Stimulated activated CD8-positive, alpha-beta memory T cell treated with anti-CD3 and anti-CD28 coated beads, Interleukin-7, amount 100 ng/mL, for 4 hours (primary cell): ENCODE measurements around the gene REEP3.
"Not testable (repeated sequence)": the region's sequence is repeated elsewhere in the genome, so short reads cannot be mapped to it uniquely, and the experiment has no call there.

Source experiments
- DNase-seq, 2 donors: peaks; one replicate each; pipeline ENCODE4 v3.0.0-alpha.2; 2020; ENCODE audit warnings: low read depth in 2 of 2

The REEP3 gene

DNA sequence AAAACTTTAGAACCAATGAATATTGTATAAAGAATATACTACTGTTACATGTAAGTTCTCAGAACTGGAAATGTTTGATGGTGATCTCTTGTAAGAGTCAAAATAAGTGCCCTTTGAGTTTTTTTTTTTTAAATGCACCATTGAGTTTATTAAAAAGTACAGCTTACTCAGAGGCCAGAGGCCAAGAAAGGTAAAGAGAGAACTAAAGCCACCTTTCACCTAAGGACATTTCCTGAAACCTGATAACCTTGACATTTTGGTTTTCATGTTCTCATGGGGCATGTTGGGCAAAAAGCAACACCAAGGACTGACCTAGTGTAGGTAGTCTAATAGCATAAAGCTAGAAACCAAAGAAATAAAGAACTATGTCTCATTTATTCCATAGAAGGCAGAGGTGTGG, 27.7 kb downstream of the REEP3 start:
- no peak for DNase-seq

DNA sequence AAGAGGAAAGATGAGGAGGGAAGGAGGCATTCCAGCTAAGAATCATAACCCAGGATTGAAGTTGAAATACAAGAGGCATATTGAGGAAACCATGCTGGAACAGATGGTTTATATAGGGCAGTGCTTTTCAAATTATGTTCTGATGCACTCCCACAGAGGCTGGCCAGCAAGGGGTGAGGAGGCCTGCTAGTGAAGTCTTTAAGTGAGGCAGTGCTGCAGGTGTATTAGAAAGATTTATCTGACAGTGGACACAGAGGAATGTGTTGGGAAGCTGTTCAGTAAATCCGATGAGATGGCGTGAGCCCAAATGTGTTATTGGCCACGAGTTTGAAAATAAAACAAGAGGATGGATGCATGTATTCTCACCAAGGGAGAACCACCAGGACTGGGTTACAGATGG, 28.6 kb downstream of the REEP3 start:
- DNase-seq: no peak

DNA sequence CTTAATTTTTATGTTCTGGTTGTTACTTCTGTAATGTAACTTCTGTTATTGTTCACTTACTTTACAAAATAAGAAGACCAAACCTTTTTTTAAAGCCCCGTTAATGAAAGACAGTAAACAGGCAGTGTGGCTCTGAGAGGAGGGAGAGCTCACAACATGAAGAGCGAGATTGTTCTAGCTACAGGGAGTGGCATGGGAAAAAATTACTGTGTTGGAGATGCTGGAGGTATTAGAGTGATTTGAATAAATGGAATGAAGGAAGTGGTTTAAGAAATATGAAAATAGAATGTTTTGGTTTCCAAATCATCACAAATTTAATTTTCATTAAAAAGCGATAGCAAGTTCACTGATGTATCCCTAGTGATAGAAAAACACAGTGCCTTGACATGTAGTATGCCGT, 31.8 kb downstream of the REEP3 start:
- no peak for DNase-seq

DNA sequence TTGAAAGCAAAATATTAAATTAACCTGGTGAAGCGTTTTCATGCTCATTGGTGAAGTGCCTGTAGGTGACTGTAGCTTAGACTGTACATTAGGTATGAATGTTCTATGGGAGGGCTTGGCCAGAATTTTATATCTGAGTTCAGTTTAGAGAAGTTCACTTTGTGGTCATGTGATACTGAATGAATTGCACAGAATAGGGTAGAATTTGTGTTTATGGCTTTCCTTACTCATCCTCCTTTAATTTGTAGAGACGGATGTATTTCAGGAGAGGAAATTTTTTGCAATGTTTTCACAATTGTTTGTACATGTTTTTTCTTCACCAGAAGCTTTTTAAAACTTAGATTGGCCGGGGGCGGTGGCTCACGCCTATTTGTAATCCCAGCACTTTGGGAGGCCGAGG, 32.3 kb downstream of the REEP3 start:
- DNase-seq: no peak

DNA sequence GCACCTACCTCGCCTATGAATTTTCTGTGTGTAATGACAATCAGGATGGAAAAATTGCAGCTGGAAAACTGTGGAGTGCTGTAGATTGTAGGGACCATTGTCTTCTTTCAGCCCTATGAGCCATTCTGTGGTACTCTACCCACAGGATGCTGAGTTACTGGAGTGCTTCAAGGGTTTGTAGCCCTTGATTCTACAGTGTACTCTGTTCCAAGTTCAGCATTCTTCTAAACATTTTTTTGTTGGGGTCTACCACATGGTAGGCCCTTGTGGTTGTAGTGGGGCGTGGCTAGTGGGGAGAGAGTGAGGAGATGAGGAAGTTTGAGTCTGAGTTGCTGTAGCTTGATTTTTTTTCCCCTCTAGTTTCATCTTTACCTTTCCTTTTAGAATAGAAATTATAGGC, 33.5 kb downstream of the REEP3 start:
- DNase-seq: peak; percentile 19 to 26

DNA sequence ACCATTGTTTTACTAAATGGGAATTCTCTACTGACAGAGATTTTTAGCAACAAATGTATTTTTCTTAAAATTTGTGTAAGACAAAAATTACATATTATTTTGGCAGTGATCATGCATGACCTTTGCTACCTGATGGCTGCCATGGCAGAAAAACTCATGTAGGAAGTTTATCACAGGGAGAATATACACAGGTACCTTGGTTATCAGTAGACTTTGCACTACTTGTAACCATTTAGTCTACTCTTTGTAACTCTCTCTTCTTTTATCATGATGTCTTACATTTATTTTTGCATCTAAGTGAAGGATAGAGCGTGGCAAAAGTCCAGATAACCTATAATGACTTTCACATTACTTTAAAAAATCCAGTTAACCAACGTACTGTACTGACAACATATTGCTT, 34.1 kb downstream of the REEP3 start:
- no peak for DNase-seq

DNA sequence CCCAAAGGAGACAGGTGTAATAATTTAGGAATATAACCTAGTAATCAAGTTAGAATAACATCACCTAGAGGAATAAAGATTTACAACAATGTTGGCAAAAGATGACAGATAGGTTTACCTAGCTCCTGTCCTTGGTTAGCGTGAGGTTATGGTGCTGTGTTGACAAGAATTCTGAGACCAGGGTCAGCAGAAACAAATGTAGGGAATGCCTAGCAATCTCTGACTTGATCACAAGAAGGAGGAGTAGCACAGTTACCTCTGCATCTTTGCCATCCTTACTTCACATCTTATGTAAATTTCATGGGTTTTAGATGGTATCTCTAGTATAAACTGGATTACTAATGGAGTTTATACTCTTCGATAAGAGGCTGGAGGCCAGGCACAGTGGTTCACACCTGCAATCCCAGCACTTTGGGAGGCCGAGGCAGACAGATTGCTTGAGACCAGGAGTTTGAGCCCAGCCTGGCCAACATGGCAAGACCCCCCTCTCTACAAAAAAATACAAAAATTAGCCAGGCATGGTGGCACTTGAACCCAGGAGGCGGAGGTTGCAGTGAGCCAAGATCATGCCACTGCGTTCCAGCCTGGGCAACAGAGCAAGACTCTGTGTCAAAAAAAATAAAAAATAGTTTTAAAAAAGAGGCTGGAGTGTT, 37.1 kb downstream of the REEP3 start:
- DNase-seq: no peak

DNA sequence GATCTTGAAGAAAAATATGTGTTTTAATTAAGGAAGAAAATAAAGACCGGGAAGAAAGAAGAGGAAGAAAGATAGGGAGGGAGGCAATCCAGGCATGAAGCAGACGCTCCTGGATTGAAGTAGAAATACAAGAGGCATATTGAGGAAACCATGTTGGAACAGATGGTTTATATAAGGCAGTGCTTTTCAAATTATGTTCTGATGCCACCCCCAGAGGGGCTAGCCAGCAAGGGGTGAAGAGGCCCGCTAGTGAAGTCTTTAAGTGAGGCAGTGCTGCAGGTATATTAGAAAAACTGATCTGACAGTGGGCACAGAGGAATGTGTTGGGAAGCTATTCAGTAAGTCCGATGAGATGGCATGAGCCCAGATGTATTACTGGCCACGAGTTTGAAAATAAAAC, 40.1 kb downstream of the REEP3 start:
- DNase-seq: no peak

DNA sequence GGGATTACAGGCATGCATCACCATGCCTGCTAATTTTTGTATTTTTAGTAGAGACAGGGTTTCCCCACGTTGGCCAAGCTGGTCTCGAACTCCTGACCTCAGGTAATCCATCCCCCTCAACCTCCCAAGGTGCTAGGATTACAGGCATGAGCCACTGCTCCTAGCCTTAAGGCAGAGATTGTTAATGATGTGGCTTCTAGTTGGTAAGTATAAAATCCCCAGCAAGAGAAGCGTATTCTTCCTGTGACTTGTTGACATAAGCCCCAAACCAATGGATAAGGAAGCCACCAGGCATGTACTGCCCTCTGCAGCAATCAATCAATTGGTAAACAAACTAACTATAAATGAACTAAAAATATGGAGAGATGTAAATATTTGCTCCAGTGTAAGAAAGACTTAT, 41.2 kb downstream of the REEP3 start:
- DNase-seq: no peak

DNA sequence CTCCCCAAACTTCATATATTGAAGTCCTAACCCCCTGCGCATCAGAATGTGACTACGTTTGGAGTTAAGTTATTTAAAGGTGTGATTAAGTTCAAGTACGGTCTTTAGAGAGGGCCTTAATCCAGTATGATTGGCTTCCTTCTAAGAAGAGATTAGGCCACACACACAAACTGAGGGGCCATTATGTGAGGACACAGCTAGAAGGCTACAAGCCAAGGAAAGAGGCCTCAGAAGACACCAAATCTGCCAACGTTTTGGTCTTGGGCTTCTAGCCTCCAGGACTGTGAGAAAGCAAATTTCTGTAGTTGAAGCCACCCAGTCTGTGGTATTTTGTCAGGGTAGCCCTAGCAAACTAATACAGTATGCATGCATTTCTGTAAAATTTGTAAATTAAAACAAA, 41.7 kb downstream of the REEP3 start:
- DNase-seq: no peak

DNA sequence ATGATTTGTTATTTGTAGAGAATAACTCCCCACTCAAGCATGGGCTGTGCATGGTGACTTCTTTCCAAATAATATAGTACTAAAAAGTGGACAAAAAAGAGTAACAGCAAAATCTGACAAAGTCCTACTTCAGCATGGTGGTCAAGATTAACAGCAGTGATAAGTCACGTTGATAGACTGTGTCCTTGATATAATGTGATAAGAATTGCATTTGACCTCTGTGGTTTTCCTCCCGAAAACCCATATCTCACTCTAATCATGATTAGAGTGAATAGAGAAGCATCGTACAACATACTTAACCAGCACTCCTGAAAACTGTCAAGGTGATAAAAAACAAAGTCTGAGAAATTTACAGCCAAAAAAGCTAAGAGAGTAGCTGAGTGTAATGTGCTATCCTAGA, 42.4 kb downstream of the REEP3 start:
- no peak for DNase-seq

DNA sequence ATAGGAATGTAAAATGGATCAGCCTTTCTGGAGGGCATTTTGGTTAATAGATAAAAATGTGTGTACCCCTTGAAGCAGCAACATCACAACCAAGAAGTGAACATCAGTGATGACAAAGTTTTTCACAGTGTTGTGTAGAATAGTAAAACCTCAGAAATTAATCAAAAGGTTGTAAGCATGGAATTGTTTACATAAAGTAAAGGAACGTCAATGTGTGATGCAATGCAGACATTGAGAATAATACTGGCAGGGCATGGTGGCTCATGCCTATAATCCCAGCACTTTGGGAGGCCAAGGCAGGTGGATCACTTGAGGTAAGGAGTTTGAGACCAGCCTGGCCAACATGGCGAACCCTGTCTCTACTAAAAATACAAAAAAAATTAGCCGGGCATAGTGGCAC, 43.5 kb downstream of the REEP3 start:
- DNase-seq: not testable (repeated sequence)

DNA sequence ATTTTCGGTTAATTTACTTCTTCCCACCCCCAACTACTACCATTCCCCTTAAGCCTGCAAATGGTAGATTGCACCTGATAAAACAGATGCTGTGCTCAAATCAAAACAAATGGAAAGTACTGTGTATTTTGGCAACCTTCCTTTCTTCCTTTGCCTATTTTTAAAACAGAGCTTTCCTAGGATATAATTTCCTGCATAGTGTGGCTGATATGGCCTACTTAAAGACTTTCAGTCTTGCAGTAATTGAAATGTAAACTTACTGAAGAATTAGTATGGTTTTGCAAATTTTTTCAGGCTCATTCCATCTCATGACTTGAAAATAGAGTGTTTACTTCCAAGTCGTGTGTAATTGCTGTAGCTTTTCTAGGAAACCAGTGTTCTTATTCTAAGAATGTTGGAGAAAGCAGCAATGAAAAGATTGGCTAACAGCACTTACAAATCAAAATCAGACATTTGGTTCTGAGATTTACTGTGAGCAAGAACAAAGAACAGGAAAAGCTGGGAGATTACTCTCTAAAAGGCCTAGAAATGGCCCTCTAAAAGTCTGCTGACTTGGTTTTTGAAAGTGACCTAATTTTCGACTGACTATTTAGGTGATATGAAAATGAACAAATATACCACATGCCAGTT, 52.0 kb downstream of the REEP3 start:
- DNase-seq: no peak

DNA sequence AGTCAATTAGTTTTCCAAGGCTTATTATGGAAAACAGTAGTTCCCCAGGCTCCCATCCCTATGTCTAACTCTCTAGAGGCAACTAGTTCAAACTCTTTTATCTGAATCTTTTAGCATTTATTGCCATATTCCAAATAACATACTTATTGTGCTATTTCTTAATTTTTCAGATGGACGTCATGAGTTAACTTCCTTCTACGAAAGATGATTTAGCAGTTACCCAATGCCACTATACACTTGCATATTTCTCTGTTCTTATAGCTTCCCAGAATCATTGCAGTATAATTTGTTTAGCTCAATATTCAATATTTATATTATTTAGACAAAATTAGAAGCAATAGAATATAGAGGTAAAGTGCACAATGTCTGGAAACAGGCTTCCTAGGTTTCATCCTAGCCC, 52.8 kb downstream of the REEP3 start:
- no peak for DNase-seq

DNA sequence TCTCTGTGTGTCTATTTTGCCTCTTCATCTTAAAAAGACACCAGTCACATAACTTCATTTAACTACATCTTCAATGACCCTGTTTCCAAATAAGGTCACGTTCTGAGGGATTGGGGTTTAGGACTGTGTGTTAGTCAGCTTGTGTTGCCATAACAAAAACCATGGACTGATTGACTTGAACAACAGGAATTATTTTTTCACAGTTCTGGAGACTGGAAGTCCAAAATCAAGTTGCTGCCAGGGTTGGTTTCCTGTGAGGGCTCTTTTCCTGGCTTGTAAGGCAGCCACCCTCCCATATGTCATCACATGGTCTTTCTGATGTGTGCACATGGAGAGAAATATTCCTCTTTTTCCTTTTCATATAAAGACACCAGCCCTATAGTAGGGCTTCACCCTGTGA, 55.3 kb downstream of the REEP3 start:
- no peak for DNase-seq

DNA sequence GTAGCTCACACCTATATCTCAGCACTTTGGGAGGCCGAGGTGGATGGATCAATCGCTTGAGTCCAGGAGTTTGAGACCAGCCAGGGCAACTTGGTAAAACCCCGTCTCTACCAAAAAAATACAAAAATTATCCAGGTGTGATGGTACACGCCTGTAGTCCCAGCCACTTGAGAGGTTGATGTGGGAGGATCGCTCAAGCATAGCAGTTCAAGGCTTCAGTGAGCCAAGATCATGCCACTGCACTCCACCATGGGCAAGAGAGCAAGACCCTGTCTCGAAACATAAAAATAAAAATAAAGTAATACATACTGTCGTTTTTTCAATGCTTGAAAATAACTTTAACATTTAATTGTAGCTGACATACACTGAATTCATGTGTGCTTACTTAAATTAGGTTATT, 57.3 kb downstream of the REEP3 start:
- DNase-seq: no peak

DNA sequence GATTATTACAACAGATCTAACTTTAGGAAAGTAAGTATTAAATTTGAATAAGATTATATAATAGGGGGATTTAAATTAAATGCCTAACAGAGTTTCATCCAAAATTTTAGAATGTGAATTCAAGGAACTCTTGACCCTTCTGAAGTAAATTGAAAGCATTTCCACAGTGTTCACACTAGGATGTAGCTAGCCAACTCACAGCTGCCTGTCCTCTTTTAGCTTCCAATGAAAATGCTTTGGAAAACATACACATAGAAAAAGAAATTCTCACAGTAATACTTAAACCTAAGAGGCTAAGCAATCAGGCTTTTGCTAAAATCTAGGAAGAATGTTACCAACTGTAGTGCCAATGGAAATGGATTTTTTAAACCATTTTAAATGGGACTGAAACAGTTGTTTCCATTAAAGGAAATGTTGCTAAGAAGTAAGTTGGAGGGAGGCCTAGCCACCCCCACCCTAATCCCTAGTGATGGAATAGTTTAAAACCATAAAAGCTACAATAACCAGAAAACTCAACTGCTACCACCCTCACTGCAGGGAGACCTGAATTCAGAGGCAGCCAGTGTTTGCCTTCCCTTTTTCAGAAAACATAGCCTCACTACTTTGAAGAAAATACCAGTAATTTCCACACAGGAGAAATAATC, 58.3 kb downstream of the REEP3 start:
- DNase-seq: no peak

DNA sequence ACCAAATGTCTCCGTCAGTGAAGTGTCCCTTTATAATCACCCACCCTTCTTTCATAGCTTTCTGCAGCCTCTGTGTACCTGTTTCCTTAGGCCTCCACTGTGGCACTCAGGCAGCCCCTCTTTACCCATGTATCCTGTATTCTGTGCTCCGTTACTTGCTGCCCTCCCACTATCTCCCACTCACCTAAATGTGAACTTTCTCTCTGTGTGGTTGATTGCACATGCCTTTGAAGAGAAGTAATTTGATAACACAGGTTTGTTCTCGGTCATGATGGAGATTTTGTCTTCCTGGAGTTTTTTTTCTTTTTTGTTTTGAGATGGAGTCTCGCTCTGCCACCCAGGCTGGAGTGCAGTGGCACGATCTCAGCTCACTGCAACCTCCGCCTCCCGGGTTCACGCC, 61.5 kb downstream of the REEP3 start:
- no peak for DNase-seq

DNA sequence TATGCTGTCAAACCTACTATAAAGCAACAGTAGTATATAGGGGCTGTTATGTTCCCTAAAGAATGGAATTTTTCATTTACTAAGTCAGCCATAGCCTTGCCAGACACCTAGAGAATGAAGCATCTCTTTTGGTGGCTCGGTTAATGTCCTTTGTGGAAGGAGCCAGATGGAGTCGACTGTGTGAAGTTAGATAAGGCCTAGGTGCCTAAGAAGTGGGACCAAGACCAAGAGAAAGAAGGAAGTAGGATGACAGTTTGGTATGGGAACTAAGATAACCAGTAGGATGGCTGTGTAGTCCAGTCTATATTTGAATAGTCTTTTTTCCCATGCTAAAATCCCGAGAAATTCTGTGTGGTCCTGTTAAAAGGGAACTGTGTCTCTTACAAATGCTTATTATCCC, 62.2 kb downstream of the REEP3 start:
- DNase-seq: no peak

DNA sequence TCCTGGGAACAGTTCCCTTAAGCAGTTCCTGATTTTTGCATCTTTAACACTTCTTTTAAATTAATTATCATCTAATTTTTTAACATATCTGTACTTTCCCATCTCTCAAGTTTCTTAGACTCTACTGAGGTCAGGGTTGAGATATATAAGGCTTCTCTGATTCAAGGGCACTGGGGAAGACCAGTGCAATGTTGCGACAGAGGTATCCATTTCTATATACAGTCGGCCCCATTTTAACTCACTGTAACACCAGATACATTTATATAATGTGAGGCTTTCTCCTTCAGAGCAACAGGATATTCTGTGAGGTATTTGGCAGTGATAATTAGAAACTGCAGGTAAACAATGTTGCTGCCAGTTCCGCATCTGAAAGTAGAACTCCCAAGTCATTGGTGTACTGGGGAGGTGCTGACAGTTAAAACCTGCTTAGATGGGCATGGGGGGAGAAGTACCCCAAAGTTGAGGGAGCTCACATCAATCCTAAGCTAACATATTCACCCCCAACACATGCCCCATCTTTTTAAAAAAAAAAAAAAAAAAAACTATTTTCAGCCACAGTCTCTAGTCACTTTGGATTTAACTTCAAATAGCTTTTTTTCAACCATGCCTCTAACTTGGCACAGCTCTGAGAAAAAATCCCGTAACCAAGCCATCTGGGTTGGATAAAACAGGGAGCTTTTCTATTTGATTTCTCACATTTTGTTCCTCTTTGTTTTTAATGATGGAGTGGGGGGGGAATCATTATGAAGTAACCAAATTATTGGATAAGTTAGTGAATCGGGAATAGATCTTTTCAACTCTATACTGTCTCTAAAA, 62.9 kb downstream of the REEP3 start:
- no peak for DNase-seq

DNA sequence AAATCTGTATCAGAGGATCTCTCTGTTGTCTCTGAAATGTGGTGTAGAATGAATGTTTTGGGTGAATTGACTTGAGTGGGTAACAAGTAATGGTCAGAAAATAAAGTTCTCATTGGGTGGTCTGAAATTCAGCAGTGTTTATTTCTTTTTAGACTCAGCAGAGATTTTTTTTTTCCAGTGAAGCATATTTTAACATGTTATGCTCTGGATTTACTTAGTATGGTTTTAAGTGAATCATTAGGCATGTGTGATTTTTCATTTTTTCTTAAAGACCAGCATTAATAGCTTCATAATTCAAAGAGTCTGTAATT, 63.5 kb downstream of the REEP3 start:
- no peak for DNase-seq

DNA sequence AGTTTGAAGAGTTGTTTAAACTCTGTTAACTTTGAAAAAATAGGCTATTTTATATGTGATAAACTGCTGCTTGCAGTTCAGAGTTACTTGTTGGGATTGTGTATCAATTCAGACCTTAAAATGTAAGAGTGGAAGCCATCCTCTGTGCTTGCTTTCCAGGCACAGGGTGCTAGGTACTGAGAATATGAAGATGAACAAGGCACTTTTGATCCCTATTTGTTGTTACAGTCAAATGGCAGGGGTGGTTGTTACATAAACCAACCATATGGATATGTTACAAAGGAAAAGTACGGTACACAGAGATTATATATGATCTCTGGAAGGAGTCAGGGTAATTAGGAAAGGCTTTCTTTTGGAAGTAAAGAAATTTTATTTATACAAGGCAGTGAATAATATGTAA, 63.8 kb downstream of the REEP3 start:
- DNase-seq: no peak

DNA sequence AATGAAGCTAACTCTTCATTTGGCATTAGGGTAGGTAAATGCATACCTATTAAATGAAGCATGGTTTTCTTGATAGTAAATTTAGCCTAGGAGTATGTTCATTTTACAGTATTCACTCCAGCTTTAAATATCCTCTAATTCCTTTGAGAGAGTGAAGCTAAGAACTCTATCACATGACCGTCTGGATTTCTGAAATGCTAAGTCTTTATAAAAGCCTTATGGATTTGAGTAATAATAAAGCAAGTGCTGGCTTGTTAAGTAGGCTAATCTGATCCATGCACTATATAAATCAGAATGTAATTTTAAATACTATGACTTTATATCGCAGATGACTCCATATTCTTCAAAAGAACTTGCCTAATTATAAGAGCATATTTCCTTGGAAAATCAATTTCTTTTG, 64.8 kb downstream of the REEP3 start:
- DNase-seq: no peak
